ENCODE results near the gene MESP2. TPM values are rescaled to one million over a fixed set of nuclear protein-coding genes. Genes with fewer than 3 reads are reported as not detected.

The MESP2 gene
- total RNA-seq, 1 donor from 2014 or later = not detected

GRCh38 chr15:89803941-89804800 lies 28.0 kb downstream of the MESP2 start:
- H3K4me1 ChIP-seq = no peaks in the 10 kb centered on the region
- intact Hi-C loops (cut with DNase I) = no loop called here
- DNase-seq (no peak), ATAC-seq (no peak)
- H3K36me3 ChIP-seq = peaks cover 7% of the 10 kb centered on the region
- no peak overlapping the region for H3K27ac ChIP-seq
- H3K9me3 ChIP-seq = no peaks in the 10 kb centered on the region
- no peaks in the 10 kb centered on the region for H3K27me3 ChIP-seq
- TF ChIP-seq, protein P1, sequence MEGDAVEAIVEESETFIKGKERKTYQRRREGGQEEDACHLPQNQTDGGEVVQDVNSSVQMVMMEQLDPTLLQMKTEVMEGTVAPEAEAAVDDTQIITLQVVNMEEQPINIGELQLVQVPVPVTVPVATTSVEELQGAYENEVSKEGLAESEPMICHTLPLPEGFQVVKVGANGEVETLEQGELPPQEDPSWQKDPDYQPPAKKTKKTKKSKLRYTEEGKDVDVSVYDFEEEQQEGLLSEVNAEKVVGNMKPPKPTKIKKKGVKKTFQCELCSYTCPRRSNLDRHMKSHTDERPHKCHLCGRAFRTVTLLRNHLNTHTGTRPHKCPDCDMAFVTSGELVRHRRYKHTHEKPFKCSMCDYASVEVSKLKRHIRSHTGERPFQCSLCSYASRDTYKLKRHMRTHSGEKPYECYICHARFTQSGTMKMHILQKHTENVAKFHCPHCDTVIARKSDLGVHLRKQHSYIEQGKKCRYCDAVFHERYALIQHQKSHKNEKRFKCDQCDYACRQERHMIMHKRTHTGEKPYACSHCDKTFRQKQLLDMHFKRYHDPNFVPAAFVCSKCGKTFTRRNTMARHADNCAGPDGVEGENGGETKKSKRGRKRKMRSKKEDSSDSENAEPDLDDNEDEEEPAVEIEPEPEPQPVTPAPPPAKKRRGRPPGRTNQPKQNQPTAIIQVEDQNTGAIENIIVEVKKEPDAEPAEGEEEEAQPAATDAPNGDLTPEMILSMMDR (IDR thresholded peaks at IDR 0.05) = no peak
- H3K4me3 ChIP-seq = no peak overlapping the region

- DNase-seq (no peak), ATAC-seq (no peak)
- Histone ChIP-seq H3K36me3 (peaks cover 7% of the 10 kb centered on the region), H3K4me1 (no peaks in the 10 kb centered on the region), H3K4me3 (no peak overlapping the region), H3K9me3 (no peaks in the 10 kb centered on the region), H3K27me3 (no peaks in the 10 kb centered on the region), H3K27ac (no peak overlapping the region)
- intact Hi-C loops (cut with DNase I) = no loop called here
- TF ChIP-seq, protein P1 (IDR thresholded peaks at IDR 0.05) = no peak
Observed at GRCh38 chr15:89805241-89806209, 29.4 kb downstream of the MESP2 start.

DNA sequence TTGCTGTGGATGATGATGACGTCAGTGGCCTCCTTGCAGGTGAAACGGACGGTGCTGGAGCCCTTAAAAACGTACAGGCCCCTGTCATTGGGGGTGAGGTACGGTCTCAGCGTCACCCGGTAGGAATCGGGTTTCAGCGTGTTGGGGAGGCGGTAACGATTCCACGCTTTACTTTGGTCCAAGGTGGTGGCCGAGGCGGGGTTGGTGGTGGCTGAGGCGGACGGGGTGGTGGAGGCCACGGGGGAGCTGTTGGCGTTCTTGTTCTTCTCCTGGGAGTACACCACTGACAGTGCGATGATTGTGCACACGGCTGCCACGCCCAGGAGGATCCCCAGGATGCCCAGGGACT lies 30.1 kb downstream of the MESP2 start:
- intact Hi-C loops (cut with DNase I) = no loop called here
- Histone ChIP-seq H3K27ac (no peak overlapping the region), H3K4me3 (no peak overlapping the region), H3K9me3 (no peaks in the 10 kb centered on the region), H3K27me3 (no peaks in the 10 kb centered on the region), H3K36me3 (peaks cover 7% of the 10 kb centered on the region), H3K4me1 (no peaks in the 10 kb centered on the region)
- TF ChIP-seq, protein P1 (IDR thresholded peaks at IDR 0.05) = no peak
- no peak for ATAC-seq
- DNase-seq = no peak

DNA sequence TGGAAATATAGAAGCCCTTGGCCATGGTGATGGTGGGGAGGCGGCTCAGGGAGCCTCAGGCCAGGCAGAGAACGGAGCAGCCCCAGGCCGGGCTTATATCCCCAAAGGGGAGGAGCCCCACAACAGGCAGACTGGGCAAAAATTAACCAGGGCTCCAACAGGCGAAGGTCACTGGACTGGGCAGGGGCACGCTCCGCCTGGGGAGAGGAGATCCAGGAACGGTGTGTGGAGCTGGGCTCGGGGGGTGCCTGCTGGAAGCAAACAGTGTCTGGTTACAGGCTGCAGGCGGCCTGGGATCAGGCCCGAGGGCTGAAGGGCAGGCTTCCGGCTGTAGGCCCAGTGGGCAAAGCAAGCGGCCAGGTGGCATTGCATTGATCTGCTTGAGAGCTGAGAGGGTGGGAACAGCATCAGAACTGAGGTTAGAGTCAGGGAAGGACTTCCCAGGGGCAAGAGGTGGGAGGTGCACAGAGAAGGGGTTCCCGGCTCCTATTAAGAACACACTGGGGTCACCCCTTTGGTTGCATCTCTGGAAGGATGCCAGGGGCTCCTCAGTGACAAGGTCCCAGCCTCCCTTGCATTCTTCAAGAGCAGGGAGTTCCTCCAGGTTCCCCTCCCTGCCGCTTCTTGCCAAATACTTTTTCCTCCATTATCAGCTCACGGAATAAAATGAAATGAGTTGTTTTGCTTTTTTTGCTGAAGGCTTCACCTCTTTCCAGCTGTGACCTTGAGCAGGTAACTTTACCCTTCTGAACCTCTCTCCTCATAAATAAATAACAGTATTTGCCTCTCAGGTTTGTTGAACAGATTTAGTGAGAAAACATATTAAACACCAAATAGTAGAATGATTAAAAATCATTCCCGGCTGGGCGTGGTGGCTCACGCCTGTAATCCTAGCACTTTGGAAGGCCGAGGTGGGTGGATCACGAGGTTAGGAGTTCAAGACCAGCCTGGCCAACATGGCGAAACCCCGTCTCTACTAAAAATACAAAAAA lies 30.7 kb downstream of the MESP2 start:
- intact Hi-C loops (cut with DNase I) = no loop called here
- TF ChIP-seq, protein P1 (IDR thresholded peaks at IDR 0.05) = no peak
- H3K27ac ChIP-seq = no peak overlapping the region
- no peak overlapping the region for H3K4me3 ChIP-seq
- H3K4me1 ChIP-seq = no peaks in the 10 kb centered on the region
- peaks cover 7% of the 10 kb centered on the region for H3K36me3 ChIP-seq
- DNase-seq (no peak), ATAC-seq (no peak)
- H3K9me3 ChIP-seq = no peaks in the 10 kb centered on the region
- no peaks in the 10 kb centered on the region for H3K27me3 ChIP-seq

DNA sequence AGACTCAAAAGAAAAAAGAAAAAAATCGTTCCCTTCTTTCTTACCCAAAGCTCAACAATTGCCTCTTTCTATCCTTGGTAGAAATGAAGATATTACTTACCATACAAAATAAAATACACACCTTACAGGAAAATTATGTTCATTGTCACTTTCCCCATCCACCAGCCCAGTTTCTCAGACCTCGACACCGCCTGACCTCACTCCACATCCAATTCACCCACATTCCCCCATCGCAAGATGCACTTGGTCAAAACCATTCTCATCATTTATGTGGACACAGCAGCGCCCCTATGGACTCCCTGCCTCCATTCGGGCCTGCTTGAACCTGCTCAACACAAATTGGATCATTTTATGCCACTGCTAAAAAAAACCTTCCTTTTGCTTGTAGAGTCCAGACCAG lies 31.6 kb downstream of the MESP2 start:
- Histone ChIP-seq H3K4me1 (no peaks in the 10 kb centered on the region), H3K9me3 (no peaks in the 10 kb centered on the region), H3K36me3 (peaks cover 7% of the 10 kb centered on the region), H3K27me3 (no peaks in the 10 kb centered on the region), H3K27ac (no peak overlapping the region), H3K4me3 (no peak overlapping the region)
- DNase-seq (no peak), ATAC-seq (no peak)
- TF ChIP-seq, protein P1 (IDR thresholded peaks at IDR 0.05) = no peak
- intact Hi-C loops (cut with DNase I) = no loop called here
